Measurements from ENCODE around the gene SCD5.

DNA sequence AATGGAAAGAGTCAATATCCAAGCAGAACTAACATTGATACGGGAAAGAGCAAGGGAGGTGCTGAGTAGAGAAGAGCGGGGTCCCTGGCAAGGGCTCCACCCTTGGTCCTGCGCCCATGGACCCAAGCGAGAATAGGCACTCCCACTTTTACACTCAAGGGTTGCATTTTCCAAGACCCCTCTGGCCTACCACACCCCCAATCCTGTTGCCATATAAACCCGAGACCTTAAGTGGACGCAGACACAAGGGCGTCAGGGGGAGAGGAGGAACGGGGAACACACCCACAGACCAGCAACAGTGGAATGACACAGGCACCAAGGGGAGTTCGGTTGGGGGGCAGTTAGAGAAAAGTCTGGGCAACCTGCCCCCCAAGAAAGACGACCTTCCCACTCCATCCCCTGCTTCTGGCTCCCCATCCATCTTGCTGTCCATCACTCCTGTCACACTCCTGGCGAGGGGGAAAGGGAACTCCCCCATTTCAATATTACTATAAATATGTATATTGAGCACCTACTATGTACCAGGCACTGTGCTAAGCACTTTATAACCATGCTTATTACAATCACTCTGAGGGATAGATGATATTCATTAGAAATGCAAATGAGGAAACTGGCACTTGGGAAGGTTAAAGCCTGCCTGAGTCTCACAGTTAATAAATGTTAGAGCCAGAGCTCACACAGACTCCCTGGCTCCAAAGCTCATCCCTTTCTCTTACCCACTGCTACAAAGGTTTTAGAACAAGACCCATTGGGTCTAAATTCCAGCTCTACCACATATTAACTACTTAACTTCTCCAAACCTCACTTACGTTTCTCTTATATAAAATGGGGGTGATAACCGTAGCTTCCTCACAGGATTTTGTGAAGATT, 51.7 kb downstream of the SCD5 start:
- TF ChIP-seq, protein P1, sequence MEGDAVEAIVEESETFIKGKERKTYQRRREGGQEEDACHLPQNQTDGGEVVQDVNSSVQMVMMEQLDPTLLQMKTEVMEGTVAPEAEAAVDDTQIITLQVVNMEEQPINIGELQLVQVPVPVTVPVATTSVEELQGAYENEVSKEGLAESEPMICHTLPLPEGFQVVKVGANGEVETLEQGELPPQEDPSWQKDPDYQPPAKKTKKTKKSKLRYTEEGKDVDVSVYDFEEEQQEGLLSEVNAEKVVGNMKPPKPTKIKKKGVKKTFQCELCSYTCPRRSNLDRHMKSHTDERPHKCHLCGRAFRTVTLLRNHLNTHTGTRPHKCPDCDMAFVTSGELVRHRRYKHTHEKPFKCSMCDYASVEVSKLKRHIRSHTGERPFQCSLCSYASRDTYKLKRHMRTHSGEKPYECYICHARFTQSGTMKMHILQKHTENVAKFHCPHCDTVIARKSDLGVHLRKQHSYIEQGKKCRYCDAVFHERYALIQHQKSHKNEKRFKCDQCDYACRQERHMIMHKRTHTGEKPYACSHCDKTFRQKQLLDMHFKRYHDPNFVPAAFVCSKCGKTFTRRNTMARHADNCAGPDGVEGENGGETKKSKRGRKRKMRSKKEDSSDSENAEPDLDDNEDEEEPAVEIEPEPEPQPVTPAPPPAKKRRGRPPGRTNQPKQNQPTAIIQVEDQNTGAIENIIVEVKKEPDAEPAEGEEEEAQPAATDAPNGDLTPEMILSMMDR (IDR thresholded peaks at IDR 0.05; ENCODE audit: control extremely low read depth in 1 of 3, insufficient read depth in 1 of 3, low read depth in 1 of 3, low read length in 3 of 3), result no peak
- TF ChIP-seq KDM4A (IDR thresholded peaks at IDR 0.05; ENCODE audit: low read depth, low read length, severe bottlenecking) (no peak), ASH2L (IDR thresholded peaks at IDR 0.05; ENCODE audit: low read length) (no peak), TAF1 (IDR thresholded peaks at IDR 0.05; ENCODE audit: low read depth, low read length) (no peak), RAD21 (IDR thresholded peaks at IDR 0.05 in 1 of 2, conservative IDR thresholded peaks at IDR 0.05 in 1 of 2; ENCODE audit: low read depth in 2 of 2, low read length in 2 of 2) (no peak), MAFK (IDR thresholded peaks at IDR 0.05; ENCODE audit: low read depth, low read length) (no peak), YY1 (IDR thresholded peaks at IDR 0.05; ENCODE audit: low read depth, low read length) (no peak), CHD2 (IDR thresholded peaks at IDR 0.05; ENCODE audit: low read length) (no peak), KDM1A (IDR thresholded peaks at IDR 0.05; ENCODE audit: borderline replicate concordance, low read length) (no peak)
